Spleen (tissue), 11 donors: ENCODE results near the gene LSM8. TPM values are rescaled to one million over a fixed set of nuclear protein-coding genes. Genes with fewer than 3 reads are reported as not detected.

Experiments used
- DNase-seq: peaks from one replicate; pipeline ENCODE4 v3.0.0-alpha.2; 2020
- H3K27ac ChIP-seq, 8 donors: fragments of 200-600 bp; sonication (generic) in 7 of 8; 1 replicate in 4 of 8; 2 replicates in 4 of 8; pipeline versions ENCODE4 v1.5.0 to v1.8.0; 2016 to 2021; ENCODE audit warnings: inconsistent platforms in 4 of 8, mild to moderate bottlenecking in 4 of 8, moderate library complexity in 1 of 8
- H3K27me3 ChIP-seq, 7 donors: fragments of 200-600 bp; sonication (generic) in 6 of 7; replicated peaks in 1 of 7; 1 replicate in 4 of 7; 2 replicates in 3 of 7; pipeline versions ENCODE4 v1.5.0 to v1.8.0; 2016 to 2021; ENCODE audit warnings: inconsistent platforms in 3 of 7, mild to moderate bottlenecking in 1 of 7
- H3K36me3 ChIP-seq, 6 donors: fragments of 200-600 bp; sonication (generic) in 5 of 6; 1 replicate in 4 of 6; 2 replicates in 2 of 6; pipeline versions ENCODE4 v1.5.0 to v1.8.0; 2016 to 2021; ENCODE audit warnings: inconsistent platforms in 2 of 6
- H3K4me1 ChIP-seq, 6 donors: fragments of 200-600 bp; sonication (generic) in 5 of 6; 1 replicate in 3 of 6; 2 replicates in 3 of 6; pipeline versions ENCODE4 v1.5.0 to v1.8.0; 2016 to 2021; ENCODE audit warnings: inconsistent platforms in 3 of 6
- H3K4me3 ChIP-seq, 8 donors: fragments of 200-600 bp; sonication (generic) in 7 of 8; 1 replicate in 4 of 8; 2 replicates in 4 of 8; pipeline versions ENCODE4 v1.5.0 to v1.8.0; 2016 to 2021; ENCODE audit warnings: inconsistent platforms in 4 of 8, mild to moderate bottlenecking in 4 of 8, moderate library complexity in 2 of 8
- H3K9me3 ChIP-seq, 8 donors: fragments of 200-600 bp; sonication (generic) in 7 of 8; 1 replicate in 4 of 8; 2 replicates in 4 of 8; pipeline versions ENCODE4 v1.5.0 to v1.8.0; 2016 to 2021; ENCODE audit warnings: inconsistent platforms in 4 of 8
- POLR2A ChIP-seq, 3 donors: fragments of 450-650 bp; IDR thresholded peaks; one replicate each; pipeline ENCODE4 v1.5.1; 2017; ENCODE audit warnings: antibody characterized with exemption in 3 of 3, mild to moderate bottlenecking in 1 of 3
- POLR2AphosphoS5 ChIP-seq, 3 donors: sonication (generic); formaldehyde crosslinking; IDR thresholded peaks; one replicate each; pipeline ENCODE4 v1.5.1; 2017; ENCODE audit warnings: antibody characterized with exemption in 3 of 3
- WGBS, 5 donors: extraction: QIAGEN DNeasy Blood & Tissue Kit in 3 of 5; methylation state at CpG; one replicate each; pipeline versions ENCODE4 v1.1.5 to v1.1.7; 2013 to 2018; 5-methylcytosine and 5-hydroxymethylcytosine counted together
- intact Hi-C: fragments of 100-400 bp; cut with DNase I; formaldehyde crosslinking; loops from one replicate; pipeline ENCODE4 v1.15.0; 2023; ENCODE audit warnings: low total_unique reads
- polyA plus RNA-seq, 3 donors: library from polyadenylated mRNA; stranded (reverse); fragments of 200-250 nt; gene quantifications; one replicate each; pipeline ENCODE4 v1.2.1, GENCODE V29; 2013
- total RNA-seq, 7 donors: library from RNA; depleted of rRNA in 3 of 7; stranded (reverse); fragments of >200 nt in 3 of 7; fragmentation: NEBNext Ultra II Directional in 4 of 7; extraction: Animal tissue kit (Norgen Biotek cat#: 25700) in 4 of 7; gene quantifications; one replicate each; pipeline versions ENCODE4 v1.1.0 to v1.2.1, GENCODE V29; 2016 to 2021
- TF ChIP-seq, protein P1 (sequence below), 11 experiments: fragments of 200-600 bp in 7 of 11; fragments of 450-650 bp in 4 of 11; sonication (generic) in 4 of 11; IDR thresholded peaks in 8 of 11; conservative IDR thresholded peaks in 3 of 11; 1 replicate in 7 of 11; 2 replicates in 4 of 11; pipeline versions ENCODE4 v1.4.0 to v1.8.0; 2016 to 2021; ENCODE audit warnings: antibody characterized with exemption in 11 of 11, inconsistent platforms in 4 of 11, mild to moderate bottlenecking in 1 of 11
- donor health status: healthy with polysubstance abuse.
- donor health status: DM: no; HTN: no; CAD: no; lungs with moderate emphysema.
- donor health status: DM: no; HTN: no; CAD: no.
- donor health status: Bipolar disorder and iron deficiency.
- donor health status: healthy.
- donor health status: DM: no; HTN: no; CAD: no.
- donor health status: DM: yes; HTN: yes; CAD: no.

Gene LSM8
- total and polyA plus RNA-seq, 10 donors = 31.2 to 59.6 (median 45.5) TPM

DNA sequence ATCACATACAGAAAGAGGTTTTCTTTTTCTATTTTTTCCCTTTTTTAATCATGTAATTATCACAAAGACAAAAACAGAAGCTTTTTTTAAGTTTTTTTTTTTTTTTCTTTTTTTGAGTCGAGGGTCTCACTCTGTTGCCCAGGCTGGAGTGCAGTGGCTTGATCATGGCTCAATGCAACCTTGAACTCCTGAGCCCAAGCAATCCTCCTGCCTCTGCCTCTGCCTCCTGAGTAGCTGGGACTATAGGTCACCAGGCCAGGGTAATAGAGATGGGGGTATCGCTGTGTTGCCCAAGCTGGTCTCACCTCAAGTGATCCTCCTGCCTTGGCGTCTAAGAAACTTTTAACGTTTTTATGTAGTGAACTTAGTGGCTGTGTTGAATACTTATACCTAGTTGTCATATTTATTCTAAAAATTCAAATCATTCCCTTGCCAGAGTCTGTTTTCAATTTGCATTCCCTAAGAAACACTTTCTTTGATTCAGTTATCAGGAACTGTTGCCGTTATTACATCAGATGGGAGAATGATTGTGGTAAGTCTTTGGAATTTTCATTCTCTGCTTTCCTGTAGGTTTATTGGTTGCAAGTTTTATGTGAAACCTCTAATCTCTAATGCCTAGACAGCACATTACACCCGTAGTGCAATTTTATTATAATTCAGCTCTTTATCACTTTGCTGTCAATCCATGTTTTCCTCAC lies 1.3 kb downstream of the LSM8 start:
- no peak for DNase-seq
- TF ChIP-seq, protein P1, sequence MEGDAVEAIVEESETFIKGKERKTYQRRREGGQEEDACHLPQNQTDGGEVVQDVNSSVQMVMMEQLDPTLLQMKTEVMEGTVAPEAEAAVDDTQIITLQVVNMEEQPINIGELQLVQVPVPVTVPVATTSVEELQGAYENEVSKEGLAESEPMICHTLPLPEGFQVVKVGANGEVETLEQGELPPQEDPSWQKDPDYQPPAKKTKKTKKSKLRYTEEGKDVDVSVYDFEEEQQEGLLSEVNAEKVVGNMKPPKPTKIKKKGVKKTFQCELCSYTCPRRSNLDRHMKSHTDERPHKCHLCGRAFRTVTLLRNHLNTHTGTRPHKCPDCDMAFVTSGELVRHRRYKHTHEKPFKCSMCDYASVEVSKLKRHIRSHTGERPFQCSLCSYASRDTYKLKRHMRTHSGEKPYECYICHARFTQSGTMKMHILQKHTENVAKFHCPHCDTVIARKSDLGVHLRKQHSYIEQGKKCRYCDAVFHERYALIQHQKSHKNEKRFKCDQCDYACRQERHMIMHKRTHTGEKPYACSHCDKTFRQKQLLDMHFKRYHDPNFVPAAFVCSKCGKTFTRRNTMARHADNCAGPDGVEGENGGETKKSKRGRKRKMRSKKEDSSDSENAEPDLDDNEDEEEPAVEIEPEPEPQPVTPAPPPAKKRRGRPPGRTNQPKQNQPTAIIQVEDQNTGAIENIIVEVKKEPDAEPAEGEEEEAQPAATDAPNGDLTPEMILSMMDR (IDR thresholded peaks at IDR 0.05 in 8 of 11, conservative IDR thresholded peaks at IDR 0.05 in 3 of 11) = no peak
- TF ChIP-seq POLR2AphosphoS5 (IDR thresholded peaks at IDR 0.05) (no peak), POLR2A (IDR thresholded peaks at IDR 0.05) (no peak)
- 80 to 88% (median 84%) methylated on average over 6 of the region's 6 CpGs for WGBS, 5 donors
- Histone ChIP-seq H3K9me3 (no peaks in the 10 kb centered on the region), H3K27me3 (no peaks in the 10 kb centered on the region), H3K27ac (peak overlapping the region in 1 of 8 donors; percentile 95), H3K4me1 (peaks cover 15 to 62% (median 39%) of the 10 kb centered on the region in 6 donors), H3K4me3 (peak overlapping the region; percentile 49 to 89 (median 70)), H3K36me3 (peaks cover 2 to 39% (median 28%) of the 10 kb centered on the region in 6 donors)
- intact Hi-C loops = no loop called here

DNA sequence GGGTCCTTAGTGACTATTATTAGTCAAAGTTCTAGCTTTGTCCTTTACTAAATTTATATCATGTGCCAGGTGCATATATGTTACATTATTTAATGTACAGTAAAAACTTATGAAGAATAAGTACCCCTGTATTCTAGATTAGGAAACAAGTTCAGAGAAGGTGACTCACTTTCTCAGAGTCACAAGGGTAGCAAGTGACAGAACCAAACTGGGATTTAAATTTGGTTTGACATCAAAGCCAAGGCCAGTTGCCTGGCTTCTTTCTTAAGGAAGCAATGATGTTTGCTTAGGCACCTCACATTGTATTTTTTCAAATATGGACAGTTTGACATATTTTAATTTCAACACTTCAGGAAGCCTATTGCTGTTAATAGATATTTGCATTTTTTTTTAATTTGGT lies 2.5 kb downstream of the LSM8 start:
- no peak overlapping the region for H3K27ac ChIP-seq
- H3K4me3 ChIP-seq = no peak overlapping the region
- DNase-seq = no peak
- TF ChIP-seq, protein P1 (IDR thresholded peaks at IDR 0.05 in 8 of 11, conservative IDR thresholded peaks at IDR 0.05 in 3 of 11) = no peak
- TF ChIP-seq POLR2A (IDR thresholded peaks at IDR 0.05) (no peak), POLR2AphosphoS5 (IDR thresholded peaks at IDR 0.05) (no peak)
- intact Hi-C loops = no loop called here
- no peaks in the 10 kb centered on the region for H3K27me3 ChIP-seq
- peaks cover 2 to 51% (median 36%) of the 10 kb centered on the region in 6 donors for H3K36me3 ChIP-seq
- H3K9me3 ChIP-seq = no peaks in the 10 kb centered on the region
- peaks cover 15 to 62% (median 39%) of the 10 kb centered on the region in 6 donors for H3K4me1 ChIP-seq

DNA sequence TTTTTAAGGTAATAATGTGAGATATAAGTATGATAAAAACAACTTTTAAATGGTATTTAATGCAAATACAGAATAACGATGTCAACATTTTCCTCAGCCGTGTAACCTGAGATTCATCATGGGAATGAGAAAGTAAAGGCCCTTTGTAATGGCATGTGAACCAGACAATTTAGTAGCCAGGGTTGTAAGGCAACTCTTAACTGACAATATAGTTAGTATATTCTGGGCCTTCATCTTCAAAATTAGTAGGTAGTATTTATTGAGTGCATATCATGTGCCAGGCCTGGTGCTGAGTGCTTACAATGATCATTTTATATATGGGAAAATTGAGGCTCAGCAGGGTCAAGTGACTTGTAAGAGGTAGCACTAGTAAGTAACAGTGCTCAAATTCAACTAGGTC lies 10.6 kb downstream of the LSM8 start:
- H3K9me3 ChIP-seq = no peaks in the 10 kb centered on the region
- 81 to 93% (median 88%) methylated on average over 2 of the region's 2 CpGs for WGBS, 5 donors
- H3K4me3 ChIP-seq = no peak overlapping the region
- H3K4me1 ChIP-seq = no peaks in the 10 kb centered on the region
- DNase-seq = no peak
- H3K27ac ChIP-seq = no peak overlapping the region
- H3K27me3 ChIP-seq = no peaks in the 10 kb centered on the region
- intact Hi-C loops = no loop called here
- TF ChIP-seq, protein P1 (IDR thresholded peaks at IDR 0.05 in 8 of 11, conservative IDR thresholded peaks at IDR 0.05 in 3 of 11) = no peak
- TF ChIP-seq POLR2AphosphoS5 (IDR thresholded peaks at IDR 0.05) = no peak
- no peak for TF ChIP-seq POLR2A (IDR thresholded peaks at IDR 0.05)
- H3K36me3 ChIP-seq = peaks cover 0 to 55% (median 25%) of the 10 kb centered on the region in 6 donors

DNA sequence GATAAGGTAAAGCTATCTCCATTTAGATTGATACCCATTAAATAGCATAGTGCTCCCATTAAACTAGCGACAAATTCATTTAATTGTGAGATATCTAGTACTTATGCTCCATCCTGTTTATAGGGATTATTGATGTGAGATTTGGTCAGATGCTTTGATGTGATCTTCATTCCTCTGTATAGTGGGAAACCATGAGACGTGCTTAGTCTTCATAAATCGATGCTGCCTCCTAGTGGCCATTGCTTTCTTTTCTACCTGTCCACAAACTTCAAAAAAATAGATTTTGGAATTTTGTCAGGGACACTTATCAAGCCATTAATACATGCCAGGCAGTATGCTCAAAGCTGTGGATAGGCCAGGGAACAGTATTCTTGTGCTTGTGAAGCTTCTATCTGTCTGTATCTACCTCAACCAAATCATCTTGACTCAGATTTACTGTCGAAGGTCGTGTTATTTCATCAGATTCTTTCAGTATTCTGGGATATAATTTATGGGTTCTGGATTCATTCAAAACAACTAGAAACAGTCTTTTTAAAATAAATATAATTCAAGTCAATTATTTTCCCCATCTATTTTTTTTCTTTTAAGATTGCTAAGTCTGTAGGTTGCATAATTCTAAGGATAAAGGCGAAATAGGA lies 12.0 kb downstream of the LSM8 start:
- no peak for DNase-seq
- no peaks in the 10 kb centered on the region for H3K27me3 ChIP-seq
- intact Hi-C loops = no loop called here
- peaks cover 0 to 41% (median 15%) of the 10 kb centered on the region in 6 donors for H3K36me3 ChIP-seq
- 52 to 56% (median 54%) methylated on average over 6 of the region's 6 CpGs for WGBS, 5 donors
- no peak for TF ChIP-seq POLR2A (IDR thresholded peaks at IDR 0.05)
- TF ChIP-seq, protein P1 (IDR thresholded peaks at IDR 0.05 in 8 of 11, conservative IDR thresholded peaks at IDR 0.05 in 3 of 11) = peak; percentile 7 to 73 (median 54)
- no peak overlapping the region for H3K4me3 ChIP-seq
- H3K9me3 ChIP-seq = no peaks in the 10 kb centered on the region
- H3K4me1 ChIP-seq = no peaks in the 10 kb centered on the region
- no peak overlapping the region for H3K27ac ChIP-seq
